GM21619 (cell line): ENCODE results near the gene PKP3.
"Not testable (repeated sequence)": the region's sequence is repeated elsewhere in the genome, so short reads cannot be mapped to it uniquely, and the experiment has no call there.

Experiments
- ATAC-seq: cut with Tn5 transposase; IDR thresholded peaks from one replicate; pipeline ENCODE4 v1.9.1; 2021; ENCODE audit not compliant: unreplicated experiment

Gene PKP3

DNA sequence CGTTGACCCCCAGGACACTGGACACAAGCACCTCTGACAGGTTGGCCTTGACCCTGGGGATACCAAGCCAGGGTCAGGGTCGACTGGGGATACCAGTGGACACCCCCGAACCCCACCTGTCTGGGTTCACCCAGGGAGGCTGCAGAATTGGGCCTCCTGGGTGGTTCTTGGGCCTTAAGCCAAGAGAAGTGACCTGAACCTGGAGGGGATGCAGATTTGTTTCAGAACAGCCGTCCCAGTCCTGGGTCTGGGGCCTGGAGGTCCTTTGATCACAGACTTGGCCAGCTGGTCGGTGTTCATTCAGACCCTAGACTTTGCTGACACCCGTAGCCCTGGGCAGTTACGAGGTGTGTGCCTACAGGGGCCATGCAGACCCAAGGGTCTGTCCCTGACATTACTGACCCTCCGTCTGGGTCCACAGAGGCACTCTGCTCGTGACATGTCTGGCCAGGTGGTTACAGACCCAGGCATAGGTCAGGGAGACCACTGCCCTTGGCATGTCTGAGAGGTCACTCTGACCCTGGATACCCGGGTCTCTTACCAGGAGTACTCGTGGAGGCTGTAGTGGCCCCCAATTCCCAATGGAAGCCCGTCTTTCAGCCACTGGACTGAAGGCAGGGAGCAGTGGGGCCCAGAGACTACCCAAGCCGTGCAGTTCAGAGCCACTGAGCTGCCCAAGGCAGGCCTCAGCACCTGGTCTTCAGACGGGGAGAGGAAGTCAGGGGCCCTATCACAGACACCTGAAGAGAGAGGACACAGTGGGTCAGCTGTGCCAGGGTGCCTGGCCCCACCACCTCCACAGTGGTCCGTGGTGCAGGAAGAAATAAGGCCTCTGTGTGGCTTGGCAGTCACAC, 14.4 kb downstream of the PKP3 start:
- ATAC-seq = no peak

DNA sequence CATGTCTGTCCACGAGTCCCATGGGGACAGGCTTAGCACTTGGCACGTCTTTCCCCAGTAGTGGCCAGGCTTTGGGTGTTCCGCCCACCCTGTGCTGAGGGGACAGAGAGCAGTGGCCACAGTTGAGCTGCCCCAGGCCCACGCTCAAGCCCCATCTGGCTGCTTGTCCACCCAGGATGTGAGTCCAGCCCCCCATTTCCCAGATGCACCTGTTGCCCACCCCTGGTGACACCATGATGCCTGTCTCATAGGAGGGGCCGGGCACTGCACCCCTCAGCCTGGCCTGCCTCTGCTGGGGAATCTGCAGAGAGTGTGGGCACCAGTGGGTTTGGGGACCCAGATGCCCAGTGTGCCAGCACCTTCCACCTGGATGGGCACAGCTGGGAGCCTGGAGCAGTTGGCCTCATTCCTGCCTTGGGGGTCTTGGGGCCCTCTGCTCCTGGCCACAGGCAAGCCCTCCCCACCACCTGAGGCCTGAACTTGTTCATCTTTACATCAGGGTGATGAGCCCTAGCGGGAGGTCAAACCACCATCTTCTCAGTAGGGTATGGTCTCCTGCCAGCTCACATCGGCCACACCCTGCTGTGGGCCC, 15.1 kb downstream of the PKP3 start:
- ATAC-seq = no peak

- no peak for ATAC-seq
Observed at GRCh38 chr11:409600-410483, 15.8 kb downstream of the PKP3 start.

GRCh38 chr11:410711-411110, 16.7 kb downstream of the PKP3 start:
- ATAC-seq = not testable (repeated sequence)

DNA sequence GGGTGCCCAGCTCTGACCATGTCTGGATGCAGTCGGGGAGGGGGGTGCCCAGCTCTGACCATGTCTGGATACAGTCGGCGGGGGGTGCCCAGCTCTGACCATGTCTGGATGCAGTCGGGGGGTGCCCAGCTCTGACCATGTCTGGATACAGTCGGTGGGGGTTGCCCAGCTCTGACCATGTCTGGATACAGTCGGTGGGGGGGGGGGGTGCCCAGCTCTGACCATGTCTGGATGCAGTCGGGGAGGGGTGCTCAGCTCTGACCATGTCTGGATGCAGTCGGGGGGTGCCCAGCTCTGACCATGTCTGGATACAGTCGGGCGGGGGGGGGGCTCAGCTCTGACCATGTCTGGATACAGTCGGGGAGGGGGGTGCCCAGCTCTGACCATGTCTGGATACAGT, 17.5 kb downstream of the PKP3 start:
- ATAC-seq = not testable (repeated sequence)

- ATAC-seq = no peak
Observed at GRCh38 chr11:412641-413119, 18.7 kb downstream of the PKP3 start.

DNA sequence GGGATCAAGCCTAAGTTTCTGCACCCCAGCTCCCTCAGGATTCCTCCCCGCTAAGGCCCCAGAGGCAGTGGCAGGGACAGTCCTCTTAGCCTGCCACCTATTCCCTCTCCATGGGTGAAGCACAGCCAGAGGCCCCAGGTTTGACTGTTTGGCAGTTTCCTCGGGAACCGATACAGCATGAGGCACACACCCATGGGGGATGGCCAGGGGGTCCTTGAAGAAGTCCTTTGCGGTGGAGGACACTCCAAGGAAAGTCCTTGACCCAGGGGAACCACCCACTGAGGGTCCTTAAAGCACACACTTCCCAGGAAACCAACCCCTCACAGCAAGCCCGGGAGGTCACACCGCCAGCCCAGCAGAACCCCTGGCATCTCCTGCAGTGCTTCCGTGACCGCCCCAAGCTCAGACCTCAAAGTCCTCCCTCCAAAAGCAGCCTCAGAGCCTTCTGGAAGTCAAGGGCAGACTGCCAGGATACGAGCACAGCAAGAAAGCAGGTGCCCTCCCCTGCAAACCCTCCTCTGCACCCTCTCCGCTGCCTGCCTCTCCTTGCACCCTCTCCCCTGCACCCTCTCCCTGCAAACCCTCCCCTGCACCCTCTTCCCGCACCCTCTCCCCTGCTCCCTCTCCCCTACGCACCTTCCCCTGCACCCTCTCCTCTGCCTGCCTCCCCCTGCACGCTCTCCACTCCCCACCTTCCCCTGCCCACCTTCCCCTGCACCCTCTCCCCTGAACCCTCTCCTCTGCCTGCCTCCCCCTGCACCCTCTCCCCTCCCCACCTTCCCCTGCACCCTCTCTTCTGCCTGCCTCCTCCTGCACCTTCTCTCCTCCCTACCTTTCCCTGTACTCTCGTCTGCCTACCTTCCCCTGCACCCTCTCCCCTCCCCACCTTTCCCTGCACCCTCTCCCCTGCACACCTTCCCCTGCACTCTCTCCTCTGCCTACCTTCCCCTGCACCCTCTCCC, 19.4 kb downstream of the PKP3 start:
- ATAC-seq = no peak

GRCh38 chr11:414318-414857, 20.4 kb downstream of the PKP3 start:
- ATAC-seq = no peak

DNA sequence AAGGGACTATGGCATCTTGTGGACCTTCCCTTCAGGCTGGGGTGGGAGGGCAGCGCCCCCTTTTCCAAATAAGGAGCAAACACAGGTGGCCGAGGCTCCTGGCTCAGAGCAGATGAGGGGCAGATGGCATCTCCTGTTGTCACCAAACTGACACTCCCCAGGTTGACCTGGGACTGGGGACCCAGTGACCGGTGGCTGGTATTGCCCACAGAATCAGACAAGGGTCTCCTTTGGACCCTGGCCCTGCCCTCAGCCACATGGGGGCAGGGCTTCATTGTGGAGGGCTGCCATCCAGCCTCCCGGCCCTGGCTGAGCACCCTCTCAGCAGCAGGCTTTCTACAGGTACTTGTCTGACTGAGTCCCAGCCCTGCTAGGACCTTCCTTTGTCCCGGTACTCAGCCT, 21.6 kb downstream of the PKP3 start:
- no peak for ATAC-seq

- ATAC-seq = no peak
Observed at GRCh38 chr11:416051-416756, 22.2 kb downstream of the PKP3 start.

DNA sequence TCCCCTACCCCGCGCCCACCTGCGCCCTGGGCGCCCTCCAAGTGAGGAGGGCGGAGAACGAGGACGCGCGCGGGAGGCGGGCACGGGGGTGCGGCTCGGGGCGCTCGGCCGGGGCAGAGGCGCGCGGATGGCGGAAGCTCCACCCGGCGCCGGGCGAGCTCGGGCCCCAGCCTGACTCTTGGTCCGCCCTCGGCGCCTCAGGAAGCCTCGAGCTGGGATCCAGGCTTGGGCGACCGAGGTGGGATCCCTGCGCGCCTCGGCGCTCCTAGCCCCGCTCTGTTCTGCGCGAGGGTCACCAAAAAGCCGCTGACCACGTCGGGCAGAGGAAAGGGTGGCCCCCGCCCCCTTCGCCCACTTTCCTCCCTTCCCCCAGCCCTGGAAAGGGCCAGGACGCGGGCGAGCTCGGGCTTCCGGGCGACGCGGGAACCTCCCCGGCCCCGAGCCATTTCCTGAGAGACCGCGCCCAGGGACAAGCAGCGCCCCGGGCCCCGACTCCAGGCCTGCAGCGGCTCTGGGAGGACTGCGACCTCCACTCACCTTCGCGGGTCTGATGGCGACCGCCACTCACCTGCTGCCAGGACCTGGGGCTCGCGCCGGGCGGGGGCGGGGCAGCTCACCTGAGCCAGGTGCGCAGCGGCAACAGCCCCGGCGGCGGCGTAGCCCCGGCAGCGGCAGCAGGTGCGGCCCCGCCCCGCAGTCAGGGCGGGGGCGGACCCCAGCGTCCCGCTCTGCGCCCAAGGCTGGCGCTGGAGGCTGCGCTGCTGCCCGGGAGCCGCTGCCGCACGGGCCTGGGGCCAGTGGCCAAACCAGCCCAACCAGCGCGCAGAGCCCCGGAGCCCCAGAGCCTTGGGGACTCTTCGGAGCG, 23.0 kb downstream of the PKP3 start:
- ATAC-seq = no peak

GRCh38 chr11:417652-418342, 23.8 kb downstream of the PKP3 start:
- ATAC-seq = no peak

- no peak for ATAC-seq
Observed at GRCh38 chr11:418343-419247, 24.6 kb downstream of the PKP3 start.

DNA sequence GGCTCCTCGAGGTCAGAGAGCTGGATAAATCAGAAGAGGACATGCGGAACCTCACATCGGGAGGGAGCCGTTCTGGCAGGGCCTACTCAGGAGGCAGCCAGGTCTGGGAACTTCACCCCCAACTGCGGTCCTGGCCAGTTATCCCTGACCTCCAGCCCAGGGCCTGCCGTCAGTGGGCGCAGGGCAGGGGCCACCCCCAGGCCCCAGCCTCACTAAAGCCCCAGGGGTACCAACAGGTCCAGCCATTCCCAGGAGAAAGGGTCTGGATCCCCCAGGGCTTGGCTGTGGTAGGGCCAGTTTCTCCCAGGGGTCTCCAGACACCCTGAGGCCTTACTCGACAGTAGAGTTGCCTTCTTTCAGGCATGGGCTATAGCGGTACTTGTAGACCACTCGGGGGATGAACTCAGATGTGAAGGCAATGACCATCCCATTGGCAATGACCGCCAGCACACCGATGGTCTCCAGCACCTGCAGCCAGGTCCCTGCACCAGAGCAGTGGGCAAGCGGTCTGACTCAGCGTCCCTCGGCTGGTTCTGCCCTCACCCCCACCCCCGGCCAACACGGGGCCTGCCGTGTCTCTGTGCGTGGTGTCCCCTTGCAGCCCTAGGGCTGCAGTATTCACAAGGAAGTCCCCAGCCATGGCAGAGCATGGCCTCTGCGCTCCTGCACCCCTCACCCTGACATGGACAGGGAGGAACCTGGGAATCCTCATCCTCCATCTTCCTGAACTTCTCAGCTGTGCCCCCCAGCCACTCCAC, 25.4 kb downstream of the PKP3 start:
- ATAC-seq = no peak

GRCh38 chr11:420054-420910, 26.3 kb downstream of the PKP3 start:
- no peak for ATAC-seq
